RPMI7951 (cell line): Measurements from ENCODE around the gene NDFIP1. TPM values are rescaled to one million over a fixed set of nuclear protein-coding genes. Genes with fewer than 3 reads are reported as not detected.
A peak's percentile ranks its signal among the peaks of the same experiment; 100 is the strongest.

Experiments
- DNase-seq: peaks from one replicate; pipeline ENCODE4 v3.0.0-alpha.2; 2012; ENCODE audit warnings: low read depth
- total RNA-seq: library from RNA; depleted of rRNA; stranded (reverse); fragments of >200 nt; shearing (Covaris generic); gene quantifications from 2 replicates; pipeline ENCODE4 v1.2.3, GENCODE V29; 2014

Gene NDFIP1
- total RNA-seq, 1 experiment from 2014 or later, result 61.6 TPM

DNA sequence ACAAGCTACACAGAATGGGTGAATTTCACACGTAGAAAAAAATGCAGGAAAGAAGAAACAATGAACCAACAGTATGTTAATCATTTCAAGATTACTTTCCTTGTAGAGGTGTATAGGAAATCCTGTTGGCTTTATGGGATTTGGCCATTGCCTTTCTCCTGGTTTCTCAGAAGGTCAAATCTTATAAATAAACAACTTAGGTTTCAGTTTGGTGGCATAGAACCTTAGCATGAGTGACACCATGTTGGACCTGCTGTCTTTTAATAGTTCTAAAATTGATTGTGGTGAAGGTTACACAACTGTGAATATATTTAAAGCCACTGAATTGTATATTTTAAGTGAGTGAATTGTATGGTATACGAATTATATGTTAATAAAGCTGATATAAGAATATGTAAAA, 16.7 kb upstream of the NDFIP1 start:
- DNase-seq, result no peak

DNA sequence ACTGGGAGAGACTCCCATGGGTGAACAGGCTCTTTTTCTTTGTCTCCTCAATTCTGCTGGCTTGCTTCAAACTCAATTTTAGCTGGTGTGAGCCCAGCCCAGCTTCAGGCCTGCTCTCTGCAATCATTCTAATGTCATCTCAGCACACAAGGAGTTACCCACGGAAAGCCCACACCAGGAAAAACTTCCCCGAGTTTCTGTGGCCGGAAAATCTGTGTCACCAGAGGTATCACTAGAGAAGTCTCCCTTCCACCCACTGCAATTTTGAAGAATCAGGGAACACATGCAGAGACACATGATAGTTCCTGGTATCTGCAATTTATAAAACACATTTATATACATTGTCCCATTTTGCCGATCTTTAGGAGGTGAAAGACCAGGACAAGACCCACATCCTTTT, 13.5 kb upstream of the NDFIP1 start:
- no peak for DNase-seq

DNA sequence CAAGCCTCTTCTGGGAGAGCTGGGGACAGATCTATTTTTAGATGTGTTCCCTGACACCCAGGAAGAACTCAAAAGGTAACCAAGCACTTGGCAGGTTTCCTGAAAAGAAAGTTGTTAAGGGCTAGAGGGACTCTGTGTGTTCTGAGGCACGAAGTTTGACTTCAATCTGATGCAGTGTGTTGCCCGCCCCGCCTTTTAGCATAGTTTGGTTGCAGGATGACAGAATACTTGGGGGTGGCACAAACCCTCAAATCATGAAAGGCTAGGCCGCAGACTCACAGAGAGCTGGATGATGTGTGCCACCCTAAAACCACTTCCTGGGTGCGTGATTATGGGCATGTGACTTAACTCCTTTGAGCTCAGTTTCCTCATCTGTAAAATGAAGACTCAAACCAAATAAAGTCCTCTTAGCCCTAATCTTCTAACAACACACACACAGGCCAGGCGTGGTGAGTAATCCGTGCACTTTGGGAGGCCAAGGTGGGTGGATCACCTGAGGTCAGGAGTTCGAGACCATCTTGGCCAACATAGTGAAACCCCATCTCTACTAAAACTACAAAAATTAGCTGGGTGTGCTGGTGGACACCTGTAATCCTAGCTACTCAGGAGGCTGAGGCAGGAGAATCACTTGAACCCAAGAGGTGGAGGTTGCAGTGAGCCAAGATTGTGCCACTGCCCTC, 12.8 kb upstream of the NDFIP1 start:
- no peak for DNase-seq

DNA sequence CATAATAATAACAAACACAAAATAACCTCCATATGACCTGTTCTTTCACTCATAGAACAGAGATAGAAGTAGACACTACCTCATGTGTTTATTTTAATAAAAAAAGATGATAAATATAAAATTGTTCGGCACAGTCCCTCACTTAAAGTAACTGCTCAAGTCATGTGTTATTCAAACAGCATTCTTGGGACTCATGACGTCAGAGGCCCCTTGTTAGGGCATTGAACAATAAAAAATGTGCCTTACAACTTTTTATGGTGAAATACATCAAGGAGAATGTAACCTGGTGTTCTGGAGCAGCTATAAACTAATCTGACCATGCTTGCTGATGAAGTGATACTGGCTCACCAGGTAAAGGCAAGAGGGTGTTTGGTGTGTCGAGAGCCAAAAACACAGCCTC, 12.2 kb upstream of the NDFIP1 start:
- no peak for DNase-seq

DNA sequence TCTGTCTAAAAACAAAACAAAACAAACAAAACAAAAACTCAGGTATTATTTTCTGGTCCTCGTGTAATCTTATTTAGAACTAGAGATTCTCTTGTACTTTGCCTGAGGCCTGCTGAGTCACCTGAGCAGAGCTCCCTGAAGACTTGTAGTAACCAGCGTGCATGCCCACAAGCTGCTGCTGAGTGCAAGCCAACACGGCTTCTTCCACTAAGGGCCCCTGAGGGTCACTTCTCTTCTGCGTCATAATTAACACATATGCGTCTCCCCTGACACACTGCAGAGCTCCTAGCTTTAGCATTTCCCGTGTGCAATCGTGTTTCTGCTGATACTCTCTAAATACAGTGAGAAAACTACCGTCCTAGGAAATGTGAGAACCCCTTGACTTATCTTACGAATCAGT, 10.9 kb upstream of the NDFIP1 start:
- peak; percentile 57 for DNase-seq

DNA sequence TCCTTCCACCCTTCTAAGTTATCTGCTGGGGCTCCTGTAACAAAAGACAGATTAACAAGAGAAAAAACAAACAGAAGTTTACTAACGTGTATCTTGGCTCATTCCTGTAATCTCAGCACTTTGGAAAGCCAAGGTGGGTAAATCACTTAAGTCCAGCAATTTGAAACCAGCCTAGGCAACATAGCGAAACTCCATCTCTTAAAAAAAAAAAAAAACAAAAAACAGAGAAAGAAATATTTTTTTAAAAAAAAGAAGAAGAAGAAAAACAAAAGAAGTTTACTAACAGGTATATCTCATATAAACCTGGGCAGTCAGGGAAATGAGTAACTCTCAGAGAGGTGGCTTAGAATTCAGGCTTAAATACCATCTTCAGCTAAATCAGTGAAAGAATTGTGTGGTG, 10.3 kb upstream of the NDFIP1 start:
- no peak for DNase-seq

DNA sequence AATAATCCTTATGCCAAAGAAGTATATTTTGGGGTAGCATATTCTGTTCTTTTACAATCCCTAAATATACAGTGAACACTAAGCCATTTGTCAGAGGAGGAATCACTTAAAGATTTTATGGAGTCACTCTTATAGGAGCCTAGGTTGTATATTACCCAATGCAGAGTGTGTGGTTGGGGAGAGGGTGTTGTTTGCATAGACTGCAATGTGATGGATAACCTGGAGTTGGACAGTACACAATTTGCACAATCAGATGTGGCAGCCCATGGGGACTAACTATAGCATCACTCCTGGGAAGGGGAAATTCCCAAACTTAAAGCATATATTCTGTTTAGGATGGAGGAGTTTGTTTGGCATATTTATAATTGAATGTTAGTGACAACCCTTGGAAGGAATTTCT, 9.6 kb upstream of the NDFIP1 start:
- no peak for DNase-seq

DNA sequence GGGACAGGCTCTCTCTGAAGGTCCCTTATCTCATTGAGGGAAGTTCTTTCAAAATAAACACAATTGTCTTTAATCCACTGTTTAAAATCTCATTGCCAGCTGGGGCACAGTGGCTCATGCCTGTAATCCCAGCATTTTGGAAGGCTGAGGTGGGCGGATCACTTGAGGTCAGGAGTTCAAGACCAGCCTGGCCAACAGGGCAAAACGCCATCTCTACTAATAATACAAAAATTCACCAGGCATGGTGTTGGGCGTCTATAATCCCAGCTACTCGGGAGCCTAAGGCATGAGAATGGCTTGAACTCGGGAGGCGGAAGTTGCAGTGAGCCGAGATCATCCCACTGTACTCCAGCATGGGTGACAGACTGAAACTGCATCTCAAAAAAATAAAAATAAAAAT, 8.3 kb upstream of the NDFIP1 start:
- DNase-seq, result no peak

DNA sequence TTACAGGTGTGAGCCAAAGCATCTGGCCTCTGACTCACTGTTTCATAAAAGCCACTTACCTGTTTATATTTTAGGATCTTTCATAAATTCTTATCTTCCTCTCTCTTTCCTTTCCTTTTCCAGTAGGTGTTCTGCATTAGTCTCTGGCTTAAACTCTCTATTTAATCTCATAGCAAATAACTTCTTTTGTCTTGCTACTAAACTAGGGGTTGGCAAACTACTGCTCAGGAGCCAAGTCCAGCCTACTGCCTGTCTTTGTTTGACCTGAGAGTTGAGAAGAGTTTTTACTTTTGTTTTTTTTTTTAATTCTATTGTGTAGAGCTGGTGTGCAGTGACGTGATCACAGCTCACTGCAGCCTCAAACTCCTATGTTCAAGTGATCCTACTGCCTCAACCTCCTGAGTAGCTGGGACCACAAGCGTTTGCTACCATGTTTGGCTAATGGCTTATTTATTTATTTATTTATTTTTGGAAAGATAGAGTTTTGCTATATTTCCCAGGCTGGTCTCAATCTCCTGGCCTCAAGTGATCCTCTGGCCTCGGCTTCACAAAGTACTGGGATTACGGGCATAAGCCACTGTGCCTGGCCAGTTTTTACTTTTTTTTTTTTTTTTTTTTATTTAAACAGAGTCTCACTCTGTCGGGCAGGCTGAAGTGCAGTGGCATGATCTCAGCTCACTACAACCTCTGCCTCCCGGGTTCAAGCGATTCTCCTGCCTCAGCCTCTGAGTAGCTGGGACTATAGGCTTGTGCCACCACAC, 5.4 kb upstream of the NDFIP1 start:
- DNase-seq, result no peak

DNA sequence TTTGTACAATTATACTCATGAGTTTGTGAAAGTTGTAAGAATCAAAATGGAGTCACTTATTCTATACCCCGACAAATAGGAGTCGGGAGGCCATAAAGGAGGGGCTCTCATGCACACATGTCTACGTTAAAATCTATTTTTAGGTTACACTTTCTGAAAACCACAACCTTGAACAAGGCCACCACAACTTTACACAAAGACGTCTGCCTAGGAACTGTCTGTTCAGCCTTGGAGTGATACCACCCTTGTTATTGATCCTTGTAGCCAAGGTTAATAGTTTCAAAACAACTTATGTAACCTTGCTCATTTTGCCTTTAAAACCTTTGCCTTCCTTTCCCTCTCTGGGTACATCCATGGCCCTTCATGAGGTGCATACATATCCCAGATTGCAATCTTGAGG, 4.1 kb upstream of the NDFIP1 start:
- no peak for DNase-seq

DNA sequence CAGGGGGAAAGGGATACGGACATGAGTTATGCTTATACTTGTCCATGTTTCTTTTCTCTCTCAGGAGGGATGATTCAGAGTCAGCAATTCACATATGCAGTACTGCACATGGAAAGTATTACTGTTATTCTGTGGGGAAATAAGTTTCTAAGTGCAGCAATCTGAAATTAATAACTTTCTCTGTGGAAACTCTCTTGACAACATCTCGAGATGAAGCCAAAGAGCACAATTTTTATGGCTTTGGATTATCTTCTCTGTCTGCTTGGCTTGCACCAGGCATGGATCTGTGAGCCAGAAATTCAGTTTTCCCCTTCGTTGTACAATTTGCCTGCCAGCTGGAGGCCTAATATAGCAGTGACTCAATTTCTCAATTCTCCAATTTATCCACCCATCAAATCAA, 2.5 kb upstream of the NDFIP1 start:
- no peak for DNase-seq

DNA sequence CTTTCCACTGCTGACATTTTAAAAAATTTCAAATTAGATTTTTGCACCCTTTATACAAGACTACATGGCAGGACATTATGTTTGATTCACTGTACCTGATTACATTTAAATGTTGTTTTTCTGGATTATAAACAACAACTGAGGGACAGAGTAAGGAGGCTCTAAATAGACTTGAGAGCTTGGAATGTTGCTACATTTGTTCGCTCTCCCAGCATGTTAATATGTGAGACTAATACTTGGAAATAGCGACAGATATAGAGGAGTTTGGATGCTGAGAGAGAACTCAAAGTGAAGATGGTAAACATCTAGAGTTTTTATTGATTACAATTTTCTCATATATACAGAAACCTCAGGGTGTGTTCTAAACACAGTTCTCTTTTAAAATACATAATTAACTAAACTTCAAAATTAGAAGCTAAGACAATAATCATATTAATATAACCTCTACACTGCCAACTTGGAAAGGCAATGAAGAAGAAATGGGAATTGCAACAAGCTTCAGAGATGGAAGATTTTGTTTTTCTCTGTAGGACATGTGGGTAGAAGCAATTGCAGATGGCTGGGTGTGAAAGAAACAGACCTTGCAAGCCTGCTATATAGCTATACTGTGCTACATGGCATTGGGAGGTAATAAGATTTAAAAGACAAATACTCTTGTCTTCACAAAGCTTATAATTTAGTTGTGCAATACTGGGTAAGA, 1.4 kb upstream of the NDFIP1 start:
- DNase-seq, result no peak

DNA sequence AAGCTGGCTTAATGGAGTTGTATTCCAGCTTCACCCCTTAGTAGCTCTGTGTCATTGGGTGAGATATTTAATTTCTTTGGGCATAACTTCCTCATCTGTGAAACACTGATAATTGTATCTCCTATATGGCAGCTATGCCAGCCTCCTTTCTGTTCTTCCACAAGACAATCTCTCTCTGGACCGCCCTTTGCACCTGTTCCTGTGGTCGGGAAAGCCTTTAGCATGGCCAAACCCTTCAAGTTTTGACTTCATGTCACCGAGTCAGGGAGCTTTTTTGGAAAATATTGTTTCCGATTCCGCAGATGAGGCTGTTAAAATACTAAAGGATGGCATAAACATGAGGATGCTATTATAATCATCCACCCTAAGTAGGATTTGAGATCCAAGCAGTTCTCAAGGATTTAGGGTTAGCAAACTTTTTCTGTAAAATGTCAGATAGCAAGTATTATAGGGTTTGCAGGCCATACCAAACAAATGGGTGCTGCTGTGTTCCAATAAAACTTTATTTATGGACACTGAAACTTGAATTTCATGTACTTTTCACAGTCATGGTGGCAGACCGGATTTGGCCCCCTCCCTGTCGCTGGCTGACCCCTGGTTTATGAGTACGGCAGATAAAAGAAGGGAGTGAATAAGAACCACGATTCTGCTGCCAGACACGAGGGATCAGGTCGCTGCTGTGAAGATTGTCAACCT, 695 bp upstream of the NDFIP1 start:
- no peak for DNase-seq

DNA sequence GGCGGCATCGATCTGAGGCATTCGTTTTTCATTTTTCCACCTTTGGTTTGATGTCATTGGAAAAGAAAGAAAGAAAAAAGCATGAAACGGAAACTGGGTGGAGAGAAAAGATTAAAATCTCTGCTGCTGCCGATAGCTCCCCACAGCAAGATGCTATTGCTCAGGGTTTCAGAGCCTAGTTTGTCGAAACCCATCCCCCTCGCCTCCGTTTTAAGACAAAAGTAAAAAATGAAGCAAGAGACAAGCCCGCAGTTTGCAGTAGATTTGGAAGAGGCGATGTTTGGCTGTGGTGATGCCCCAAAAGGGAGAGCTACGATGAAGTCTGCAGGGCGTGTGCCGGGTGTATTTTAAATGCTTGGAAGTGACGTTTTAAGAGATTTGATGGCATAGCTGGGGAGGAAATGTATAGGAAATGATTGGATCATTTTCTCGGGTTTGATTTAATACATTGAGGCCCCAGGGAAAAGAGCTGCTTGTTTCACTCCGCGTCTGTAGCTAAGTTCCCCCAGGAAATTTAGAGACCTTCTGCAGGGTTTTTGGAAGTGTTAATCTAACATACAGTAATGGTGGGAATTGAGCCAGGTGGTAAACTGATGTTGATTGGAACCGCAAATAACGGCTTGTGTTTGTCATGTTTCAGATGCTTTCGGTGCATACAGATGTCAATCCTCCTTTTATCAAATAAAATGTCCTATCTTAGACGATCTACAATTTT, 909 bp downstream of the NDFIP1 start:
- peak; percentile 21 for DNase-seq

DNA sequence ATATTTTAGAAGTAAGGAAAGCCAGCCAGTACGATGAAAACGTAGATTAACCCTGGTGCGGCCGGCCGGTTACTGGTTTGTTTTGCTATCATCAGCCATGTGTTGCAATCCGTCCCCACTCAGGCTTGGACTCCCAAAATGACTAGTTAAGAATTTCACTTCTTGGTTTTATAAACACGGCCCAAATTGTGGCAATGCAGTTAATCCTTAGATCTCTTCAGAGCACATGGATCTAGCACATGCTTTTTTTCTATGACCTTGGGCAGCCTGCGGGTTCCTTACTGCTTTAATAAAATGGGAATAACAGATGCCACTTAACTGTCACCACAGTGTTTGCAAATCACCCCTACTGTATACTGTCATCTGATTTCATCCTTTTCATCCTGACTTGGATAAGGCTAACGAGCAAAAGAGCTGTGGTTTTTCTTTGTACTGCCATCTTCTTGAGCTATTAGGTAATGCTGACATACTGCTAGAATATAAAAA, 1.5 kb downstream of the NDFIP1 start:
- peak; percentile 15 for DNase-seq

DNA sequence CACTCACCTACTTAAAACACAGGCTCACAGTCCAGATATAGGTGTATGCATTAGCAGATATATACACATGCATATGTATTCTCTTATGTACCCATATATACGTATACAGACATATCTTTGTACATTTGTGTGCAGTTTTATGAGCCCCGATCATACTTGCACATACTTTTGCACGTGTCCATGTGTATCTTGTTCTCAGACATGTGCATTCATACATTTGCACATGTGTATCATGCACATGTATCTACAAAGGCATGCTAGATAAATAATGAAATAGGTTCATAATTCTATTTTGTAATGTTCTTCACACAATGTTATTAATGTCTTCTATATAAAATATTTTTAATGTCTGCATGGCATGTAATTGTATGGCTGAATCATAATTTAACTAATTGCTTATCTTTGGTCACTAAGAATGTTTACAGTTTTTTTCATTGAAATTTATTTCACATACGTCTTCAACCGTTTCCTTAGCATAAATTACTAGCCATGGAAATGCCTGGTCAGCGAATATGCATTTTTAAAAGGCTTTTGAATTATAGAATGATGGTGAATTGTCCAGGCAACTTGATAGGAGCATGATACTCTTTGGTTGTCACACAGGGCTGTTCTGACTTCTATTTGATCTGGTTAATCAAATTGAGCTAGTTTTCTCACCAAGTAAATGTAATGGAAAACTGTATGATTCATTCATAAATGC, 2.6 kb downstream of the NDFIP1 start:
- no peak for DNase-seq

DNA sequence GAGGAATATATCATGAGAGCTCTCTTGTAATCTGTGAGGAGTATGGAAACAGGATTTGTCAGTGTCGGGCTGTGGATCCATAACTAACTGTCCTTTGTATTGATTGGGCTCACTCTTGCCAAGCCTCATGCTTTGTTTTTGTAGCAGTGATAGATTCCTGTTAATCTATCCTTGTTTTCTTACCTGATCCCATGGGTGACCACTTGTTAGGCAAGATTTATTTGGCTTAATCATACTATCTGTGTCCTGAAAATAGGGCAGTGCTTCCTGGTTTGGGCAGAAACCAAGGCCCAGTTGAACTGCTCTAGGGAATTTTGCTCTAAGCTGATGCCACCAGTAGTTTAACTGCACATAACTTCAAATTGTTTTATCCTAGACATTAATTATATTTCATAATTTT, 6.1 kb downstream of the NDFIP1 start:
- no peak for DNase-seq

DNA sequence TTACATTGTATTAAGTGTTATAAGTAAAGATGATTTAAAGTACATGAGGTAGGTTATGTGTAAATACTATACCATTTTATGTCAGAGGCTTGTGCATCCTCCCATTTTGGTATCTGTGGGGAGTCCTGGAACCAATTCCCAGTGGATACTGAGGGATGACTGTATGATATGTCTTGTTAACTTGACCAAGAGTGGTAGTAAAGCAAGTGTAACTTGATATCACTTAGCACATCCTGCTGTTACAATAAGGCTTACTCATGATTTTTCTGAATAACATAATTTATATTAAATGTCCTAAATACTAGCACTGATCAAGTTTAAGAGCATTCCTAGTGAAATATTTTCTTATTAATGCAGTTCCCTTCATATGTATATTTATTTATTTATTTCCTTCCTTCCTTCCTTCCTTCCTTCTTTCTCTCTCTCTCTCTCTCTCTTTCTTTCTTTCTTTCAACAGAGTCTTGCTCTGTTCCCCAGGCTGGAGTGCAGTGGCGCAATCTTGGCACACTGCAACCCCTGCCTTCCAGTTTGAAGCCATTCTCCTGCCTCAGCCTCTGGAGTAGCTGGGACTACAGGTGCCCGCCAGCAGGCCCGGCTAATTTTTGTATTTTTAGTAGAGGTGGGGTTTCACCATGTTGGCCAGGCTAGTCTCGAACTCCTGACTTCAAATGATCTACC, 7.5 kb downstream of the NDFIP1 start:
- DNase-seq, result peak; percentile 5

DNA sequence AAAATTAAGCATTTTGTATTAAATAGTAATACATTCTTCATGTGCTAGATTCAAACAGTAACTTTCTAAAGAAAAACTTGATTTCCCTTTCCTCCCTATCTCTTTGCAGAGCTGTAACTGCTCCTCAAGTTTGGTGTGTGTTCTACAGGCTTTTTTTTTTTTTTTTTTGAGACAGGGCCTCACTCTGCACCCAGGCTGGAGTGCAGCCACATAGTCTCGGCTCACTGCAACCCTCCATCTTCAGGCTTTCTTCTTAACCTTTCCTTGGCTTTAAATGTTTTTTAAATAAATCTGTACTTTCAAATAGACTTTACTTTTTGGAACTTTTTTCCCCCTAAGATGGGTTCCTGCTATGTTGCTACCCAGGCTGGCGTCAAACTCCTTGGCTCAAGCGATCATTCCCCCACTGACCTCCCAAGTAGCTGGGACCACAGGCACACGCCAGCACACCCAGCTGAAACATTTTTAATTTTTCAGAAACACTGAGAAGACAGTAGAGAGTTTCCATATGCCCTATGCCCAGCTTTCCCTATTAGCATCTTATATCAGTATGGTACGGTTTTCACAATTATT, 9.1 kb downstream of the NDFIP1 start:
- DNase-seq, result no peak

DNA sequence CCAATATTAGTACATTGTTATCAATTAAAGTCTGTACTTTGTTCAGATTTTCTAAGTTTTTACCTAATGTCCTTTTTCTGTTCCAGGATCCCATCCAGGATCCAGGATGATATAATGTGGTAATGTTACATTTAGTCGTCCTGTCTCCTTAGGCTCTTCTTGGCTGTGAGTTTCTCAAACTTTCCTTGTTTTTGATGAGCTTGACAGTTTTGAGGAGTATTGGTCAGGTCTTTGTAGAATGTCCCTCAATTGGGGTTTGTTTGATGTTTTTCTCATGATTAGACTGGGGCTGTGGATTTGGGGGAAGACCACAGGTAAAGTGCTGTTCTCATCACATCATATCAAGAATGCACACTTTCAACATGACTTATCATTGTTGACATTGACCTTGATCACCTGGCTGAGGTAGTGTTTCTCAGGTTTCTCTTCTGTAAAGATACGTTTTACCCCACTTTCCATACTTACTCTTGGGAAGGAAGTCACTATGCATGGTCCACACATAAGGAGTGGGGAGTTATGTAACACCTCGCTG, 9.6 kb downstream of the NDFIP1 start:
- no peak for DNase-seq
